HCEC 1CT (cell line): ENCODE results near the gene ECI1.

Experiments used
- DNase-seq: peaks from one replicate; pipeline ENCODE4 v3.0.0-alpha.2; 2017

The ECI1 gene

GRCh38 chr16:2191446-2191706 is 60.0 kb downstream of the ECI1 start:
- DNase-seq: no peak

- DNase-seq: no peak
These were observed 60.5 kb downstream of the ECI1 start for GRCh38 chr16:2190659-2191445.

- DNase-seq: no peak
These were observed 61.3 kb downstream of the ECI1 start for GRCh38 chr16:2190002-2190658.
